Measurements from ENCODE around the gene IZUMO2. TPM values are rescaled to one million over a fixed set of nuclear protein-coding genes. Genes with fewer than 3 reads are reported as not detected.

Gene IZUMO2
- total and polyA plus RNA-seq, 2 donors (not counting 1 experiment from before 2014, with no cell fraction given): not detected

GRCh38 chr19:50175924-50176323 is 12.8 kb upstream of the IZUMO2 start:
- 82% methylated on average over 5 of the region's 10 CpGs for WGBS (ENCODE audit: insufficient coverage)
- POLR2A ChIA-PET: no interaction called here

DNA sequence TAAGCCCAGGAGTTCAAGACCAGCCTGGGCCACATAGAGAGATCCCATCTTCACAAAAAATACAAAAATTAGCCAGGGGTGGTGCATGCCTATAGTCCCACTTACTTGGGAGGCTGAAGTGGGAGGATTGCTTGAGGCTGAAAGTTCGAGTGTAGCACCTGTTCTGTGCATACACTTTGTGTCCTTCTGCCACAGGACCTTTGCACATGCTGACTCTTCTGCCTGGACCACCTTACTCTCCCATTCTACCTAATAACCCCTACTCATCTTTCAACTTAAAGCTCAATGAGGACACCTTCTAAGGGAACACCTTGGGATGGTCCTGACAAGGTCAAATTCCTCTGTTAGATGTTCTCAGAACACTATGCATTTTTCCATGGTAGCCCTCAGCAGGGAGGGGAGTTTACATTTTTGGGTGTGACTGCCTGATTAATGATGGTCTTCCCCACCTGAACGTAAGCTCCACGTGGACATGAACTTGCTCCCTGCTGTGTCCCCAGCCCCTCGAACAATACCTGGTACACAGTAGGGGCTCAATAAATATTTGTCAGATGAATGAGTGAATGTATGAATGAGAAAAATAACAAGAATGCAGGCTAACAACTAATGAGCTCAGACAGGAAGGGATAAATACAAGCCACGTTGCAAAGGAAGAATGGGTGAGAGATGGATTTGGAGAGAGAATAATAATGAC is 11.2 kb upstream of the IZUMO2 start:
- intact Hi-C loops (cut with micrococcal nuclease): no loop called here
- DNase-seq: no peak
- Mint-ChIP-seq H3K4me3 (no peak overlapping the region), H3K4me1 (no peaks in the 10 kb centered on the region), H3K27ac (no peak overlapping the region), H3K9me3 (ENCODE audit: insufficient read depth) (peaks cover 8% of the 10 kb centered on the region), H3K27me3 (peaks cover 22% of the 10 kb centered on the region)
- H3K27me3 ChIP-seq (replicated peaks in 1 of 4; ENCODE audit: control extremely low read depth in 1 of 4, control insufficient read depth in 3 of 4, insufficient read depth in 4 of 4, low read length in 3 of 4): peaks cover 0 to 6% (median 0%) of the 10 kb centered on the region in 4 experiments
- no peak overlapping the region for H3K4me3 ChIP-seq (ENCODE audit: control extremely low read depth in 1 of 5, extremely low read depth in 1 of 5, insufficient read depth in 1 of 5, low read depth in 2 of 5, low read length in 4 of 5)
- no peaks in the 10 kb centered on the region for H3K36me3 ChIP-seq (replicated peaks in 1 of 2; ENCODE audit: control extremely low read depth in 1 of 2, control insufficient read depth in 1 of 2, extremely low read depth in 1 of 2, insufficient read depth in 2 of 2, low read length in 1 of 2)
- no peaks in the 10 kb centered on the region for H3K79me2 ChIP-seq (ENCODE audit: control insufficient read depth, insufficient read depth, low read length)
- WGBS (ENCODE audit: insufficient coverage): 69% methylated on average over 4 of the region's 5 CpGs
- no peak overlapping the region for H2AFZ ChIP-seq (ENCODE audit: insufficient read depth, low read depth, low read length, poor library complexity, severe bottlenecking)
- CTCF ChIA-PET: no interaction called here
- ATAC-seq (ENCODE audit: low read depth): no peak
- POLR2A ChIA-PET: no interaction called here
- no peak overlapping the region for H3K4me2 ChIP-seq (replicated peaks; ENCODE audit: low read depth, low read length, poor library complexity, severe bottlenecking)
- no peaks in the 10 kb centered on the region for H3K4me1 ChIP-seq (ENCODE audit: control insufficient read depth in 2 of 2, insufficient read depth in 2 of 2, low read length in 2 of 2)
- TF ChIP-seq EZH2 (IDR thresholded peaks at IDR 0.05; ENCODE audit: borderline replicate concordance, insufficient read depth, low read depth, low read length, poor library complexity, severe bottlenecking): no peak
- TF ChIP-seq, protein P1, sequence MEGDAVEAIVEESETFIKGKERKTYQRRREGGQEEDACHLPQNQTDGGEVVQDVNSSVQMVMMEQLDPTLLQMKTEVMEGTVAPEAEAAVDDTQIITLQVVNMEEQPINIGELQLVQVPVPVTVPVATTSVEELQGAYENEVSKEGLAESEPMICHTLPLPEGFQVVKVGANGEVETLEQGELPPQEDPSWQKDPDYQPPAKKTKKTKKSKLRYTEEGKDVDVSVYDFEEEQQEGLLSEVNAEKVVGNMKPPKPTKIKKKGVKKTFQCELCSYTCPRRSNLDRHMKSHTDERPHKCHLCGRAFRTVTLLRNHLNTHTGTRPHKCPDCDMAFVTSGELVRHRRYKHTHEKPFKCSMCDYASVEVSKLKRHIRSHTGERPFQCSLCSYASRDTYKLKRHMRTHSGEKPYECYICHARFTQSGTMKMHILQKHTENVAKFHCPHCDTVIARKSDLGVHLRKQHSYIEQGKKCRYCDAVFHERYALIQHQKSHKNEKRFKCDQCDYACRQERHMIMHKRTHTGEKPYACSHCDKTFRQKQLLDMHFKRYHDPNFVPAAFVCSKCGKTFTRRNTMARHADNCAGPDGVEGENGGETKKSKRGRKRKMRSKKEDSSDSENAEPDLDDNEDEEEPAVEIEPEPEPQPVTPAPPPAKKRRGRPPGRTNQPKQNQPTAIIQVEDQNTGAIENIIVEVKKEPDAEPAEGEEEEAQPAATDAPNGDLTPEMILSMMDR (IDR thresholded peaks at IDR 0.05): no peak
- no peak overlapping the region for H3K9ac ChIP-seq (ENCODE audit: low read length)
- peaks cover 0 to 9% (median 0%) of the 10 kb centered on the region in 3 donors for H3K9me3 ChIP-seq (ENCODE audit: control extremely low read depth in 1 of 3, control insufficient read depth in 2 of 3, insufficient read depth in 1 of 3, low read length in 2 of 3)
- H3K27ac ChIP-seq (ENCODE audit: low read length in 2 of 2): no peak overlapping the region
- H4K20me1 ChIP-seq (ENCODE audit: control insufficient read depth, insufficient read depth, low read length, poor library complexity, severe bottlenecking): no peaks in the 10 kb centered on the region

More at GRCh38 chr19:50175924-50176323, 12.8 kb upstream of the IZUMO2 start:
- H3K9me3 ChIP-seq (ENCODE audit: control extremely low read depth in 1 of 3, control insufficient read depth in 2 of 3, insufficient read depth in 1 of 3, low read length in 2 of 3): peaks cover 0 to 13% (median 0%) of the 10 kb centered on the region in 3 donors
- H3K4me3 ChIP-seq (ENCODE audit: control extremely low read depth in 1 of 5, extremely low read depth in 1 of 5, insufficient read depth in 1 of 5, low read depth in 2 of 5, low read length in 4 of 5): no peak overlapping the region
- Mint-ChIP-seq H3K4me3 (no peak overlapping the region), H3K27ac (no peak overlapping the region), H3K4me1 (no peaks in the 10 kb centered on the region), H3K9me3 (ENCODE audit: insufficient read depth) (peaks cover 8% of the 10 kb centered on the region), H3K27me3 (peaks cover 24% of the 10 kb centered on the region)
- no peaks in the 10 kb centered on the region for H3K4me1 ChIP-seq (ENCODE audit: control insufficient read depth in 2 of 2, insufficient read depth in 2 of 2, low read length in 2 of 2)
- H3K79me2 ChIP-seq (ENCODE audit: control insufficient read depth, insufficient read depth, low read length): no peaks in the 10 kb centered on the region
- no peak overlapping the region for H2AFZ ChIP-seq (ENCODE audit: insufficient read depth, low read depth, low read length, poor library complexity, severe bottlenecking)
- TF ChIP-seq, protein P1 (IDR thresholded peaks at IDR 0.05): no peak
- TF ChIP-seq EZH2 (IDR thresholded peaks at IDR 0.05; ENCODE audit: borderline replicate concordance, insufficient read depth, low read depth, low read length, poor library complexity, severe bottlenecking): no peak
- H4K20me1 ChIP-seq (ENCODE audit: control insufficient read depth, insufficient read depth, low read length, poor library complexity, severe bottlenecking): no peaks in the 10 kb centered on the region
- peaks cover 0 to 3% (median 0%) of the 10 kb centered on the region in 4 experiments for H3K27me3 ChIP-seq (replicated peaks in 1 of 4; ENCODE audit: control extremely low read depth in 1 of 4, control insufficient read depth in 3 of 4, insufficient read depth in 4 of 4, low read length in 3 of 4)
- DNase-seq (no peak), ATAC-seq (ENCODE audit: low read depth) (no peak)
- CTCF ChIA-PET: no interaction called here
- no peak overlapping the region for H3K4me2 ChIP-seq (replicated peaks; ENCODE audit: low read depth, low read length, poor library complexity, severe bottlenecking)
- H3K36me3 ChIP-seq (replicated peaks in 1 of 2; ENCODE audit: control extremely low read depth in 1 of 2, control insufficient read depth in 1 of 2, extremely low read depth in 1 of 2, insufficient read depth in 2 of 2, low read length in 1 of 2): no peaks in the 10 kb centered on the region
- intact Hi-C loops (cut with micrococcal nuclease): no loop called here
- no peak overlapping the region for H3K27ac ChIP-seq (ENCODE audit: low read length in 2 of 2)
- no peak overlapping the region for H3K9ac ChIP-seq (ENCODE audit: low read length)
